Measurements from ENCODE around the gene TCF3.
"Not testable (repeated sequence)": the region's sequence is repeated elsewhere in the genome, so short reads cannot be mapped to it uniquely, and the experiment has no call there.

GRCh38 chr19:1640893-1641448 lies 11.4 kb downstream of the TCF3 start:
- TF ChIP-seq CTCF, POLR2A (IDR thresholded peaks at IDR 0.05): not testable (repeated sequence)

All from adrenal gland (tissue), 5 donors.